ENCODE results near the gene ZMYM2. TPM values are rescaled to one million over a fixed set of nuclear protein-coding genes. Genes with fewer than 3 reads are reported as not detected.
A peak's percentile ranks its signal among the peaks of the same experiment; 100 is the strongest.

ZMYM2 gene
- total RNA-seq: 10 to 100 TPM; 58.9 to 85.1 (median 70.3) TPM
- long read RNA-seq, donor 1, partial matches to known transcripts: 9 of 20 reads
- long read RNA-seq, donor 1, other reads (novel, unspliced or antisense): 11 of 20 reads
- long read RNA-seq, donor 2, full-length matches to known transcripts: 1 of 1 reads
- long read RNA-seq, donor 2, partial matches to known transcripts: 0 of 1 reads
- long read RNA-seq, donor 2, other reads (novel, unspliced or antisense): 0 of 1 reads

- TF ChIP-seq, protein P1, sequence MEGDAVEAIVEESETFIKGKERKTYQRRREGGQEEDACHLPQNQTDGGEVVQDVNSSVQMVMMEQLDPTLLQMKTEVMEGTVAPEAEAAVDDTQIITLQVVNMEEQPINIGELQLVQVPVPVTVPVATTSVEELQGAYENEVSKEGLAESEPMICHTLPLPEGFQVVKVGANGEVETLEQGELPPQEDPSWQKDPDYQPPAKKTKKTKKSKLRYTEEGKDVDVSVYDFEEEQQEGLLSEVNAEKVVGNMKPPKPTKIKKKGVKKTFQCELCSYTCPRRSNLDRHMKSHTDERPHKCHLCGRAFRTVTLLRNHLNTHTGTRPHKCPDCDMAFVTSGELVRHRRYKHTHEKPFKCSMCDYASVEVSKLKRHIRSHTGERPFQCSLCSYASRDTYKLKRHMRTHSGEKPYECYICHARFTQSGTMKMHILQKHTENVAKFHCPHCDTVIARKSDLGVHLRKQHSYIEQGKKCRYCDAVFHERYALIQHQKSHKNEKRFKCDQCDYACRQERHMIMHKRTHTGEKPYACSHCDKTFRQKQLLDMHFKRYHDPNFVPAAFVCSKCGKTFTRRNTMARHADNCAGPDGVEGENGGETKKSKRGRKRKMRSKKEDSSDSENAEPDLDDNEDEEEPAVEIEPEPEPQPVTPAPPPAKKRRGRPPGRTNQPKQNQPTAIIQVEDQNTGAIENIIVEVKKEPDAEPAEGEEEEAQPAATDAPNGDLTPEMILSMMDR (IDR thresholded peaks at IDR 0.05): no peak
- ATAC-seq (peak; percentile 93), DNase-seq (peak; percentile 98 to 100 (median 99))
- Histone ChIP-seq H3K4me3 (peak within 1 kb of the TSS; percentile 87), H3K9me3 (no peaks in the 10 kb centered on the region), H3K4me1 (ENCODE audit: low read depth) (peaks cover 14% of the 10 kb centered on the region), H3K36me3 (ENCODE audit: low read depth) (no peaks in the 10 kb centered on the region)
- intact Hi-C loops (cut with DNase I, micrococcal nuclease): no loop called here
These were observed at the start of gene ZMYM2 for GRCh38 chr13:19958155-19959111. ZMYM2 (plus strand) TSS chr13:19958727; CDS start chr13:19993073, 34,346 bp downstream.

- H3K36me3 ChIP-seq (ENCODE audit: low read depth): no peaks in the 10 kb centered on the region
- peak; percentile 94 for ATAC-seq
- no peaks in the 10 kb centered on the region for H3K4me1 ChIP-seq (ENCODE audit: low read depth)
- DNase-seq: peak in 2 of 3 donors; percentile 40 to 43
- no peak overlapping the region for H3K4me3 ChIP-seq
- H3K9me3 ChIP-seq: no peaks in the 10 kb centered on the region
- intact Hi-C loops (cut with DNase I, micrococcal nuclease): no loop called here
- TF ChIP-seq, protein P1 (IDR thresholded peaks at IDR 0.05): no peak
These were observed 48.0 kb upstream of the ZMYM2 start for GRCh38 chr13:19910336-19911072.

DNA sequence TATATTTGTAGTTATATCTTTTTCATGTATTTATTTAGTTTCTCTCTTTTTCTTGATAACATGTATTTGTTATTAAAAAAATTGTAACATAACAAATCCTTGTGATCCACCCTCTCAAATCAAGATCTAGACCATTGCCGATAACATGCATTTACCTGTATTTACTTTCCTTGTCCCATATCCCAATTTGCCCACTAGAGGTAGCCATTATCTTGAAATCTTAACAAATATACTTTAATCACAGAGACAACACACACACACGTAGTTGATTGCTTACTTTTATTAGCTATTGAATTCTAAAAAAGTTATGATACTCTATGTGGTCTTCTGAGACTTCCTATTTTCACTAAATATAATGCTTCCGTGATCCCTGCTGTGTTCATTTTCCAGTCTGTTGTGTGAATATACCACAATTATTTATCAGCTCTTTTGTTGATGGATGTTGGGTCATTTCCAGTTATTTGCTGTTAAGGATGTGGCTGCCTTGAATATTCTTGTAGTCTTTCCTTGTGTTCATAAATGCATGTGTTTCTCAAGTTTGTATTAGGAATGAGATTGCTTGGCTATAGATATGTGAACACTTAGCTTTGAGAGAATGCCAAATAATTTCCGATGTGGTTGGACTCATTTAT lies 31.3 kb upstream of the ZMYM2 start:
- no peaks in the 10 kb centered on the region for H3K9me3 ChIP-seq
- no peaks in the 10 kb centered on the region for H3K36me3 ChIP-seq (ENCODE audit: low read depth)
- intact Hi-C loops (cut with DNase I, micrococcal nuclease): no loop called here
- DNase-seq: no peak
- TF ChIP-seq, protein P1 (IDR thresholded peaks at IDR 0.05): peak; percentile 15
- no peak overlapping the region for H3K4me3 ChIP-seq
- no peak for ATAC-seq
- no peaks in the 10 kb centered on the region for H3K4me1 ChIP-seq (ENCODE audit: low read depth)

DNA sequence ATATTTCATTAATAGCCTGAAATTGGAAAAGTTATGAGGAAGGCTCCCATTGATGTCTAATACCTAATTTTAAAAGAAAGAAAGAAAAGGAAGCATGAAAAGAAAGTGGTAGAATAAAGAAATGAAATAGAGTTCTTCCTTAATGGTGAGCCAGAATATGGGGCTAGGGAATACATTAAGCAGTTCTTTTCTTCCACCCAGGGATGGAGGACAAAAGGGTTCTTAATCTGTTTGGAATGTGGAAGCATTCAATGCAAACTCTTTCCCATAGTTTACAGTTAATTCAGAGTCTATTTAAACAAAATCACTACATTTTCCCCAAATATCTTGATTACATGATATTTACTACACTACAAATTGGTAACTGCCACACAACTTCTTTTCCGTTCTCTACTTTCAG lies 18.4 kb upstream of the ZMYM2 start:
- no peaks in the 10 kb centered on the region for H3K9me3 ChIP-seq
- no peak for DNase-seq
- no peak overlapping the region for H3K4me3 ChIP-seq
- TF ChIP-seq, protein P1 (IDR thresholded peaks at IDR 0.05): no peak
- ATAC-seq: no peak
- intact Hi-C loops (cut with DNase I, micrococcal nuclease): no loop called here
- no peaks in the 10 kb centered on the region for H3K36me3 ChIP-seq (ENCODE audit: low read depth)
- no peaks in the 10 kb centered on the region for H3K4me1 ChIP-seq (ENCODE audit: low read depth)

DNA sequence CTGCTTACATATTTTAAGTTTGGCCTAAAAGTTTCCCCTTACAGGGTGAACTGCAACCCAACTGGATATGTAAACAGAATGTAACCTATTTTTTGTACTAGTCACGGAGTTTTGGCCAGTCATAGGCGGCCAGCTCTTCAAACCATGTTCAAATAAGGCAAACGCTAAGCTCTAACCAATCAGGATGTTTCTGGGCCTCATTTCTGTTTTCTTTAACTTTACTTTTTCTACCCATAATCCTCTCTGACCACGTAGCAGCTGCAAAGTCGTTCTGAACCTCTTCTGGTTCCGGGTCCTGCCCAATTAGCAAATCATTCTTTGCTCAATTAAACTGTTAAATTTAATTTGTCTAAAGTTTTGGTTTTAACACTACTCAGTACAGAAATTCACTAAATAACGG lies 8.2 kb upstream of the ZMYM2 start:
- no peak for DNase-seq
- intact Hi-C loops (cut with DNase I, micrococcal nuclease): no loop called here
- TF ChIP-seq, protein P1 (IDR thresholded peaks at IDR 0.05): no peak
- H3K4me3 ChIP-seq: no peak overlapping the region
- H3K9me3 ChIP-seq: no peaks in the 10 kb centered on the region
- H3K36me3 ChIP-seq (ENCODE audit: low read depth): no peaks in the 10 kb centered on the region
- ATAC-seq: no peak
- H3K4me1 ChIP-seq (ENCODE audit: low read depth): no peaks in the 10 kb centered on the region
